ENCODE results near the gene SYTL1. TPM values are rescaled to one million over a fixed set of nuclear protein-coding genes. Genes with fewer than 3 reads are reported as not detected.
A peak's percentile ranks its signal among the peaks of the same experiment; 100 is the strongest.

The SYTL1 gene
- total RNA-seq, 1 donor from 2014 or later = under 0.01 TPM

- no peak for DNase-seq (ENCODE audit: low read depth, low spot score)
These were observed 23.0 kb downstream of the SYTL1 start for GRCh38 chr1:27364696-27365371.

GRCh38 chr1:27365372-27366112, 23.7 kb downstream of the SYTL1 start:
- DNase-seq (ENCODE audit: low read depth, low spot score) = peak; percentile 62

GRCh38 chr1:27366113-27366410, 24.2 kb downstream of the SYTL1 start:
- peak; percentile 30 for DNase-seq (ENCODE audit: low read depth, low spot score)

GRCh38 chr1:27366411-27367159, 24.8 kb downstream of the SYTL1 start, which contains the start of gene MAP3K6:
MAP3K6 (minus strand) TSS chr1:27366961; CDS start chr1:27366597, 364 bp downstream.
- DNase-seq (ENCODE audit: low read depth, low spot score) = no peak

- no peak for DNase-seq (ENCODE audit: low read depth, low spot score)
These were observed 25.4 kb downstream of the SYTL1 start for GRCh38 chr1:27367160-27367650.

- DNase-seq (ENCODE audit: low read depth, low spot score) = no peak
These were observed 27.2 kb downstream of the SYTL1 start for GRCh38 chr1:27368869-27369582.

- DNase-seq (ENCODE audit: low read depth, low spot score) = no peak
These were observed 30.4 kb downstream of the SYTL1 start for GRCh38 chr1:27372022-27372807.

- DNase-seq (ENCODE audit: low read depth, low spot score) = no peak
These were observed 31.2 kb downstream of the SYTL1 start for GRCh38 chr1:27372808-27373690.

- no peak for DNase-seq (ENCODE audit: low read depth, low spot score)
These were observed 32.7 kb downstream of the SYTL1 start, which contains the start of gene FCN3 for GRCh38 chr1:27374362-27375086. FCN3 (minus strand) TSS chr1:27374824; CDS start chr1:27374818, 6 bp downstream.

- no peak for DNase-seq (ENCODE audit: low read depth, low spot score)
These were observed 36.1 kb downstream of the SYTL1 start for GRCh38 chr1:27377760-27378495.

- DNase-seq (ENCODE audit: low read depth, low spot score) = no peak
These were observed 37.8 kb downstream of the SYTL1 start for GRCh38 chr1:27379564-27380122.

GRCh38 chr1:27380224-27380623, 38.4 kb downstream of the SYTL1 start:
- no peak for DNase-seq (ENCODE audit: low read depth, low spot score)

- DNase-seq (ENCODE audit: low read depth, low spot score) = no peak
These were observed 39.2 kb downstream of the SYTL1 start for GRCh38 chr1:27380766-27381733.

GRCh38 chr1:27381969-27382762, 40.3 kb downstream of the SYTL1 start:
- no peak for DNase-seq (ENCODE audit: low read depth, low spot score)

GRCh38 chr1:27383039-27383605, 41.3 kb downstream of the SYTL1 start, which contains the start of gene CD164L2:
CD164L2 (minus strand) TSS chr1:27383333; CDS start chr1:27383239, 94 bp downstream.
- no peak for DNase-seq (ENCODE audit: low read depth, low spot score)

Data from pulmonary artery endothelial cell (primary cell).